A549 (cell line): ENCODE results near the gene NUTM2F.
"Not testable (repeated sequence)": the region's sequence is repeated elsewhere in the genome, so short reads cannot be mapped to it uniquely, and the experiment has no call there.

ENCODE experiments used
- MAZ ChIP-seq: fragments of 150-350 bp; IDR thresholded peaks from 2 replicates; pipeline ENCODE4 v1.6.1; 2014; ENCODE audit warnings: antibody characterized with exemption, low read depth, low read length, borderline replicate concordance
- NFE2L2 ChIP-seq: fragments of 150-350 bp; conservative IDR thresholded peaks from 2 replicates; pipeline ENCODE4 v1.6.1; 2014; ENCODE audit warnings: low read length
- RAD21 ChIP-seq, 2 experiments: fragments of >200 bp in 1 of 2; sonication (Bioruptor Twin) in 1 of 2; formaldehyde crosslinking in 1 of 2; IDR thresholded peaks in 1 of 2; conservative IDR thresholded peaks in 1 of 2; 2 replicates in 1 of 2; 3 replicates in 1 of 2; pipeline ENCODE4 v1.6.1; 2012 to 2018; ENCODE audit warnings: inconsistent platforms in 1 of 2
- TF ChIP-seq, protein P1 (sequence below): fragments of >200 bp; sonication (Bioruptor Twin); formaldehyde crosslinking; IDR thresholded peaks from 3 replicates; pipeline ENCODE4 v1.5.1; 2016

DNA sequence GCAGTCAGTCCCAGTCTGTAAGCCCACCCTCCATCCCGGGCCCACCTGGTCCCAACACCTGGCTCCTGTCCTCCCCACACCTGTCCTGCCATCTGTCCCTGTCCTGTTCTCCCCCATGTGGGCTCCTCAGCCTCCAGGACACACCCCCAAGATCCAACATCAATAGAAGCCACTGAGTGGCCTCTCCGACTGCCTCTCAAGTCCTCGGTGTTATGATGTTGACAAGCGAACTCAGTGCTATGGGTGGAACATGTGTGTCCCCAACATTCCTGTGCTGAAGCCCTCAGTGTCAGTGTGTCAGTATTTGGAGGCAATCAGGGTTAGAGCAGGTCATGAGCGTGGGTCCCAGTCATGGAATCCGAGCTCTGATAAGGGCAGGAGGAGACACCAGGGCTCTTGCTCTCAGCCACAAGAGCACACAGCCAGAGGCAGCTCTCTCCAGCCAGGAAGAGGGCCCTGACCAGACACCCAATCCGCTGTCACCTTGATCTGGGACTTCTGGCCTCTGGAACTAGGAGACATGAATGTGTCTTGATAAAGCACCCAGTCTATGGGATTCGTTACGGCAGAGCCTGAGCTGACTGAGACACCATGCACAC, 6.0 kb downstream of the NUTM2F start:
- not testable (repeated sequence) for TF ChIP-seq RAD21 (conservative IDR thresholded peaks at IDR 0.05 in 1 of 2, IDR thresholded peaks at IDR 0.05 in 1 of 2); MAZ; NFE2L2
- TF ChIP-seq, protein P1, sequence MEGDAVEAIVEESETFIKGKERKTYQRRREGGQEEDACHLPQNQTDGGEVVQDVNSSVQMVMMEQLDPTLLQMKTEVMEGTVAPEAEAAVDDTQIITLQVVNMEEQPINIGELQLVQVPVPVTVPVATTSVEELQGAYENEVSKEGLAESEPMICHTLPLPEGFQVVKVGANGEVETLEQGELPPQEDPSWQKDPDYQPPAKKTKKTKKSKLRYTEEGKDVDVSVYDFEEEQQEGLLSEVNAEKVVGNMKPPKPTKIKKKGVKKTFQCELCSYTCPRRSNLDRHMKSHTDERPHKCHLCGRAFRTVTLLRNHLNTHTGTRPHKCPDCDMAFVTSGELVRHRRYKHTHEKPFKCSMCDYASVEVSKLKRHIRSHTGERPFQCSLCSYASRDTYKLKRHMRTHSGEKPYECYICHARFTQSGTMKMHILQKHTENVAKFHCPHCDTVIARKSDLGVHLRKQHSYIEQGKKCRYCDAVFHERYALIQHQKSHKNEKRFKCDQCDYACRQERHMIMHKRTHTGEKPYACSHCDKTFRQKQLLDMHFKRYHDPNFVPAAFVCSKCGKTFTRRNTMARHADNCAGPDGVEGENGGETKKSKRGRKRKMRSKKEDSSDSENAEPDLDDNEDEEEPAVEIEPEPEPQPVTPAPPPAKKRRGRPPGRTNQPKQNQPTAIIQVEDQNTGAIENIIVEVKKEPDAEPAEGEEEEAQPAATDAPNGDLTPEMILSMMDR, result not testable (repeated sequence)
